Stimulated activated CD8-positive, alpha-beta memory T cell treated with anti-CD3 and anti-CD28 coated beads, Interleukin-7, amount 100 ng/mL, for 24 hours (primary cell): ENCODE measurements around the gene NLK.
"Not testable (repeated sequence)": the region's sequence is repeated elsewhere in the genome, so short reads cannot be mapped to it uniquely, and the experiment has no call there.

ENCODE experiments used
- DNase-seq: peaks from one replicate; pipeline ENCODE4 v3.0.0-alpha.2; 2020; ENCODE audit warnings: low read depth

NLK gene

GRCh38 chr17:28232966-28233870, 190.7 kb downstream of the NLK start:
- DNase-seq, result not testable (repeated sequence)

DNA sequence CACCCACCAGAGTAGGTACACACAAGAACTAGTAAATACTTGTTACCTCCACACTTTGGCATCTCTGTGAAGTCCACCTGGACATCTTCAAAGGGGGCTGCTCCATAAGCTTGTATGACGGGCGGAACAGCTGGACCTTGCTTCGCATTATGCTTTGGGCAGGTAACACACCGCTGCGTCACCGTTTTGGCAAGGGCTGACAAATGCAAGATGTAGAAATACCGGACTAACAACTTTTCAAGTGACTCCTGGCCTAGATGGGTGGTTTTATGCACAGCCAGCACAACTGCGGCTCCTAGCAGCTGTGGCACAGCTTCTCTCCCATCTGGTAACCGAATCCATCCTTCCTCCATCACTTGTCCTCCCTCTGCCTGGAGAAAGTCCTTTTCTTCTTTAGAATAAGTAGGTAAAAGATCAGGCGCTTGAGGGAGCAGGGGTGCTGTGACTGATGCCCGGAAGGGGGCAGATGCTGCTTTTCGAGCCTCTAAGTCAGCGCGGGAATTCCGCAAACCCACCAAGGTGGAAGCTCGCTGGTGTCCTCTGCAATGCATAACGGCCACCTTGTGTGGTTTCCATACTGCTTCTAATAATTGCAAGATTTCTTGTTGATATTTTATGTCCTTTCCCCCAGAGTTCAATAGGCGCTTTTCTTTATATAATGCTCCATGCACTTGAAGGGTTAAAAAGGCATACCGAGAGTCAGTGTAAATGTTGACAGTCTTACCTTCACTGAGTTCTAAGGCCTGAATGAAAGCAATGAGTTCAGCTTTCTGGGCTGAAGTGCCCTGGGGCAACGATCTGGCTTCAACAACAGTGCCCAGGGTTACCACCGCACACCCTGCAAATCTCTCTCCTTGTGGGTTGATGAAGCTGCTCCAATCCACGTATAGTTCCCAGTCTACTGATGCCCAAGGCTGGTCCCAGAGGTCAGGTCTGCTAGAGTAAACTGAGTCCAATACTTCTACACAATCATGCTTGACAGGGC, 191.7 kb downstream of the NLK start:
- DNase-seq, result not testable (repeated sequence)

- not testable (repeated sequence) for DNase-seq
These were observed 192.7 kb downstream of the NLK start for GRCh38 chr17:28235066-28235700.

DNA sequence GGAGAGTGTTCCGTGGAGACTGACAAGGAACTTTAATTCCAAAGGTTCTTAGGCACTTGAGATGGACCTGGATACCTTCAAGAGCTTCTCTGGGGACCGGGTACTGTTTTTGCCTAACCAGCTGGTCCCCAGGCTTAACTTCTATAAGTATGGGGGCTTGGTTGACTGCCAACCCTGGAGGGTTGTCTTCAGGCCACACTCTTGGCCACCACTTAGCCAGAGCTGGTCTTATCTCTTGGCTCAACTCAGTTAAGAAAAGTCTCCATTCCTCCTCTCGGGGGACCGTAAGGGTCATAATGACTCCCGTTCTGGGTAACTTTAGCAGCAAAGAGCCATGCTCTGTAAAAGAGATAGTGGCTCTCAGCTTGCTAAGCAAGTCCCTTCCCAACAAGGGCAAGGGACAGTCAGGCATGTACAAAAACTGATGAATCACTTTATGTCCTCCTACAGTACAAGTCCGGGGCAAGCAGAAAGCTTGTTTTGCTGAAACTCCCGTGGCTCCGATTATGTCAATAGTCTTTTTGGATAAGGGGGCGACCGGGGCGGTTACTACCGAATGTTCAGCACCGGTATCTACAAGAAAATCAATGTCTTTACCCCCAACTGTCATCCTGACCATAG, 193.7 kb downstream of the NLK start:
- not testable (repeated sequence) for DNase-seq

DNA sequence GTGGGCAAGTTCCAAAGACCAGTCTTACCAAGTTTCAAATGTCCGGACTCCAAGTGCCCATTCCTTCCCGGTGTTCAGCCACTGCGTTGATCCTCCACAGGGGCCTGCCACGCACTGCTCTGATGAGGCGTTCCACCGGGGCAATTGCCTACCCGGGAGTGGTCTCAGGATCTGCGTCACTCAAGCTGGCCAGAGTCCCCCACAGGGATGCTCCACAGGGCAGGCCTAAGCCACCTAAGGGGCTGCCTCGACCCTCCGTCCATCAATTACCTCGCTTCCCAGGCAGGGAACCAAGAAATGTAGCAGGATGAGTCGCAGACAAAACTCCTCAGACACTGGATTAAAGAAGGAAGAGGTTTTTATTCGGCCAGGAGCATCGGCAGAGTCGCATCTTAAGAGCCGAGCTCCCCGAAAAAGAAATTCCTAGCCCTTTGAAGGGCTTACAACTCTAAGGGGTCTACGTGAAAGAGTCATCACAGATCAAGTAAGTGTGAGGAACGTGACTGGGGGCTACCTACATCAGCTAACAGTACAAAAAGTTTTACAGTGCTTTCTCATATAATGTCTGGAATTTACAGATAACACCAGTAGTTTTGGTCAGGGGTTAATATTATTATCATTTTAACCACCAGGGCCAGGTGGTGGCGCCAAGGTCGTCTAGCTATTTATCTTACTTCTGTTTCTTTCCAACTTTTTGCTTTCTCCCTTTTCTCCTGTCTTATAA, 196.2 kb downstream of the NLK start:
- not testable (repeated sequence) for DNase-seq

- DNase-seq, result no peak
These were observed 196.8 kb downstream of the NLK start for GRCh38 chr17:28239271-28239624.

DNA sequence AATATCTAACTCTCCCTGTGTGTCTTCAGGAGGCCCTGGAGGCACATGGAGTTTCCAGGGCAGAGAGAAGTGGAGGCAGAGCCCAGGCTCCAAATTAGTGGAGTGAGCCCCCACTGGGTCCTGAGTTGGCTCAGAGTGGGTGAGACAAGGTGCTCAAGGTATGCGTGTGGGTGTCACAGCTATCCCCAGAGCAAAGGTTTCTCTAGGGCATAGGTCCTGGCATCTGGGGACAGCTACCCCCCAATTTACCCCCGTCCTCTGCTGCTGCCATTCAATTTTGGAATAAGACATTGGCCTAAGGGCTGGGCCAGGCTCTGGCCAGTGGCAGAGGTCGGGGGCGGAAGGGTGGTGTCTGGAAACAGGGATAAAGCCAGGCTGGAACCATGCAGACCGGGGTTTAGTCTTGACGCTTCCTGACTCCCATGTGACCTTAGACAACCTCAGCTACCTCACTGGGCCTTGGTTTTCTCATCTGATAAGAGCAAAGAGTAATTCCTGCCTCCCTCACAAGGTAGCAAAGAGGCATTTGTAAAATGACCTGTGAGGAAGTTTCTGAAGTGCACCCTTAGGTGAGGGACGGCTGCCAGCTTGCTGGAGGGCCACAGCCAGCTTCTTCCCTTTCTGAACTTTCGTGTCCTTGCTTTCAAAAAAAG, 198.3 kb downstream of the NLK start:
- no peak for DNase-seq

- DNase-seq, result no peak
These were observed 200.3 kb downstream of the NLK start for GRCh38 chr17:28242791-28243190.

DNA sequence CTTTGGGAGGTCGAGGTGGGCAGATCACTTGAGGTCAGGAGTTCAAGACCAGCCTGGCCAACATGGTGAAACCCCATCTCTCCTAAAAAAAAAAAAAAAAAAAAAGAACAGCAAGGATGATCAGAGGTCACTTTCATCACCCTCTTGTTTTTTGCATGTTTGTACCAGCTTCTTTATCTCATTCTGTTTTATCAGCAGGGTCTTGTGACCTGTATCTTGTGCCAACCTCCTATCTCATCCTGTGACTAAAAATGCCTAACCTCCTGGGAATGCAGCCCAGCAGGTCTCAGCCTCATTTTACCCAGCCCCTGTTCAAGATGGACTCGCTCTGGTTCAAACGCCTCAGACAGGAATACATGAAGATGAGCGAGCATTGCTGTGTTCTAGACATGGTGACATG, 200.8 kb downstream of the NLK start:
- DNase-seq, result not testable (repeated sequence)

GRCh38 chr17:28244446-28244845, 202.0 kb downstream of the NLK start:
- DNase-seq, result no peak
